Activated CD8-positive, alpha-beta T cell treated with anti-CD3 and anti-CD28 coated beads for 36 hours (primary cell): ENCODE results near the gene MYEOV. TPM values are rescaled to one million over a fixed set of nuclear protein-coding genes. Genes with fewer than 3 reads are reported as not detected.

Experiments
- ATAC-seq: fragments of 200-7000 bp; cut with Tn5 transposase; one replicate; pipeline ENCODE4 v1.10.0; 2021; ENCODE audit warnings: mild to moderate bottlenecking, moderate library complexity
- CTCF ChIA-PET: fragments of 350-600 bp; sonication (Branson Sonifier 250); formaldehyde crosslinking; loops from one replicate; lab custom pipeline; 2021; ENCODE audit warnings: antibody characterized with exemption; lab: Charles Lee
- POLR2A ChIA-PET: fragments of 350-600 bp; sonication (Branson Sonifier 250); formaldehyde crosslinking; loops from one replicate; lab custom pipeline; 2021; ENCODE audit warnings: antibody characterized with exemption; lab: Charles Lee
- DNase-seq: peaks from one replicate; pipeline ENCODE4 v3.0.0-alpha.2; 2020
- H3K27ac Mint-ChIP-seq: one replicate; pipeline ENCODE4 v1.8.0; 2021; ENCODE audit warnings: mild to moderate bottlenecking, mixed read lengths
- H3K27me3 Mint-ChIP-seq: one replicate; pipeline ENCODE4 v1.8.0; 2021; ENCODE audit warnings: mixed read lengths
- H3K36me3 Mint-ChIP-seq: one replicate; pipeline ENCODE4 v1.8.0; 2021; ENCODE audit warnings: low read depth, mixed read lengths
- H3K4me1 Mint-ChIP-seq: one replicate; pipeline ENCODE4 v1.8.0; 2021; ENCODE audit warnings: low read depth, mixed read lengths
- H3K4me3 Mint-ChIP-seq: one replicate; pipeline ENCODE4 v1.8.0; 2021; ENCODE audit warnings: mild to moderate bottlenecking, moderate library complexity, mixed read lengths
- H3K9me3 Mint-ChIP-seq: one replicate; pipeline ENCODE4 v1.8.0; 2021; ENCODE audit warnings: mixed read lengths
- CTCF ChIP-seq: fragments of 200-600 bp; IDR thresholded peaks from one replicate; pipeline ENCODE4 v1.8.0; 2022; ENCODE audit warnings: antibody characterized with exemption, mild to moderate bottlenecking
- intact Hi-C: fragments of 100-400 bp; cut with micrococcal nuclease; formaldehyde crosslinking; loops from one replicate; pipeline ENCODE4 v1.10.0; 2022
- total RNA-seq, 2 experiments: library from RNA; stranded (reverse); gene quantifications; one replicate each; pipeline ENCODE4 v1.2.3, GENCODE V29; 2021

Gene MYEOV
- total RNA-seq, 2 experiments from 2014 or later: not detected

GRCh38 chr11:69278091-69278867, 15.7 kb upstream of the MYEOV start:
- Mint-ChIP-seq H3K9me3 (no peaks in the 10 kb centered on the region), H3K4me1 (no peaks in the 10 kb centered on the region), H3K4me3 (no peak overlapping the region), H3K27me3 (no peaks in the 10 kb centered on the region), H3K27ac (no peak overlapping the region), H3K36me3 (no peaks in the 10 kb centered on the region)
- no peak for DNase-seq
- ChIA-PET CTCF (no interaction called here), POLR2A (no interaction called here)
- intact Hi-C loops: no loop called here
- no peak for ATAC-seq
- no peak for TF ChIP-seq CTCF

DNA sequence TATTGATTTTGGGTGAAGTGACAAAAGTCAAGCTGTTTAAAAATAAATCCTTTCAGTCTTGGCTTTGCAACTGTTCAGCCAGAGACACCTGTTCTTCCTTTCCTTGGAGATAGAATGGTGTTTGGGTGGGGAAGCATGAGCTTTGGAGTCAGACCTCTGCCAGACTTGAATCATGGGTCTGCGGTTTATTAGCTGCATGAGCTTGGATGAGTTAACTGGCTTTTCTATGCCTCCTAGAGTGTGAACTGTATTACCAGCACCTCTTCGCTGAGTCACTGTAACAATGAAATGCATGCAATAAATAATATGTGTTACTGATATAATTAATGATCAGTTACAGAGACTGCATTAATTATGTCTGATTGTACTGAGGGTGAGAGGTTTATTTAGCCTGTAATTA, 13.5 kb upstream of the MYEOV start:
- Mint-ChIP-seq H3K4me3 (no peak overlapping the region), H3K4me1 (no peaks in the 10 kb centered on the region), H3K36me3 (no peaks in the 10 kb centered on the region), H3K27ac (no peak overlapping the region), H3K9me3 (no peaks in the 10 kb centered on the region), H3K27me3 (no peaks in the 10 kb centered on the region)
- DNase-seq (no peak), ATAC-seq (no peak)
- intact Hi-C loops: no loop called here
- no peak for TF ChIP-seq CTCF
- ChIA-PET CTCF (interaction anchor here (0.6 to 1.3 kb wide), 2 partner anchors 12 to 1455 kb away, joined by 3 read pairs; no protein-coding TSS in a partner anchor), POLR2A (no interaction called here)

- DNase-seq (no peak), ATAC-seq (no peak)
- no peak for TF ChIP-seq CTCF
- Mint-ChIP-seq H3K27ac (no peak overlapping the region), H3K4me3 (no peak overlapping the region), H3K4me1 (no peaks in the 10 kb centered on the region), H3K9me3 (no peaks in the 10 kb centered on the region), H3K36me3 (no peaks in the 10 kb centered on the region), H3K27me3 (no peaks in the 10 kb centered on the region)
- intact Hi-C loops: no loop called here
- ChIA-PET CTCF (interaction anchor here (1.3 kb wide), 1 partner anchor 12 kb away, joined by 3 read pairs; no protein-coding TSS in a partner anchor), POLR2A (no interaction called here)
Observed at GRCh38 chr11:69280994-69281393, 13.0 kb upstream of the MYEOV start.

- ChIA-PET POLR2A (no interaction called here), CTCF (no interaction called here)
Observed at GRCh38 chr11:69283446-69283845, 10.5 kb upstream of the MYEOV start.

More at GRCh38 chr11:69283446-69283845, 10.5 kb upstream of the MYEOV start:
- Mint-ChIP-seq H3K27me3 (peaks cover 1% of the 10 kb centered on the region), H3K4me1 (no peaks in the 10 kb centered on the region), H3K4me3 (no peak overlapping the region), H3K9me3 (no peaks in the 10 kb centered on the region), H3K27ac (no peak overlapping the region), H3K36me3 (no peaks in the 10 kb centered on the region)
- intact Hi-C loops: no loop called here
- ATAC-seq (no peak), DNase-seq (no peak)
- TF ChIP-seq CTCF: no peak
